ENCODE data around the gene COBL. TPM values are rescaled to one million over a fixed set of nuclear protein-coding genes. Genes with fewer than 3 reads are reported as not detected.

COBL gene
- total RNA-seq, 1 experiment from 2014 or later, result 8.6 TPM

- Histone ChIP-seq H2AFZ (ENCODE audit: low read length) (no peak overlapping the region), H3K27ac (ENCODE audit: low read length) (no peak overlapping the region), H3K9me2 (replicated peaks; ENCODE audit: low read length) (no peaks in the 10 kb centered on the region), H3K27me3 (ENCODE audit: low read length) (no peaks in the 10 kb centered on the region), H4K20me1 (ENCODE audit: low read length) (no peaks in the 10 kb centered on the region), H3K79me2 (ENCODE audit: low read length) (no peaks in the 10 kb centered on the region), H3K4me1 (ENCODE audit: insufficient read depth, low read length) (no peaks in the 10 kb centered on the region), H3K4me2 (ENCODE audit: low read length) (no peak overlapping the region), H3K36me3 (ENCODE audit: low read depth, low read length) (no peaks in the 10 kb centered on the region), H3K9me3 (ENCODE audit: low read length) (no peaks in the 10 kb centered on the region), H3F3A (ENCODE audit: low read length, unreplicated experiment) (no peaks in the 10 kb centered on the region), H3K9ac (ENCODE audit: low read length) (no peak overlapping the region), H3K4me3 (ENCODE audit: low read length) (no peak overlapping the region)
- BruUV-seq (replicated peaks), result no TSS peak
- DNase-seq (no peak), ATAC-seq (no peak)
- CTCF ChIA-PET, result no interaction called here
- POLR2A ChIA-PET (ENCODE audit: unreplicated experiment), result no interaction called here
- no peak for TF ChIP-seq EZH2phosphoT487 (IDR thresholded peaks at IDR 0.05; ENCODE audit: borderline replicate concordance, low read length)
- TF ChIP-seq EZH2 (IDR thresholded peaks at IDR 0.05; ENCODE audit: low read length, unreplicated experiment), result no peak
- no peak for TF ChIP-seq CTCF (conservative IDR thresholded peaks at IDR 0.05; ENCODE audit: low read depth, low read length)
- intact Hi-C loops (cut with micrococcal nuclease), result no loop called here
Measured at GRCh38 chr7:51328351-51328801, 11.8 kb upstream of the COBL start.

GRCh38 chr7:51327287-51327717 lies 10.7 kb upstream of the COBL start:
- H3K4me3 ChIP-seq (ENCODE audit: low read length), result no peak overlapping the region
- H3K4me1 ChIP-seq (ENCODE audit: insufficient read depth, low read length), result no peaks in the 10 kb centered on the region
- H3K9me2 ChIP-seq (replicated peaks; ENCODE audit: low read length), result no peaks in the 10 kb centered on the region
- CTCF ChIA-PET, result no interaction called here
- H3K9ac ChIP-seq (ENCODE audit: low read length), result no peak overlapping the region
- no peaks in the 10 kb centered on the region for H3F3A ChIP-seq (ENCODE audit: low read length, unreplicated experiment)
- H3K4me2 ChIP-seq (ENCODE audit: low read length), result no peak overlapping the region
- H3K27me3 ChIP-seq (ENCODE audit: low read length), result no peaks in the 10 kb centered on the region
- H3K27ac ChIP-seq (ENCODE audit: low read length), result no peak overlapping the region
- POLR2A ChIA-PET (ENCODE audit: unreplicated experiment), result no interaction called here
- ATAC-seq (no peak), DNase-seq (no peak)
- H4K20me1 ChIP-seq (ENCODE audit: low read length), result no peaks in the 10 kb centered on the region
- TF ChIP-seq EZH2phosphoT487 (IDR thresholded peaks at IDR 0.05; ENCODE audit: borderline replicate concordance, low read length), result no peak
- TF ChIP-seq CTCF (conservative IDR thresholded peaks at IDR 0.05; ENCODE audit: low read depth, low read length), result no peak
- no peak for TF ChIP-seq EZH2 (IDR thresholded peaks at IDR 0.05; ENCODE audit: low read length, unreplicated experiment)
- no TSS peak for BruUV-seq (replicated peaks)
- no peaks in the 10 kb centered on the region for H3K79me2 ChIP-seq (ENCODE audit: low read length)
- no peaks in the 10 kb centered on the region for H3K36me3 ChIP-seq (ENCODE audit: low read depth, low read length)
- no peaks in the 10 kb centered on the region for H3K9me3 ChIP-seq (ENCODE audit: low read length)
- intact Hi-C loops (cut with micrococcal nuclease), result no loop called here
- no peak overlapping the region for H2AFZ ChIP-seq (ENCODE audit: low read length)

- Histone ChIP-seq H3K36me3 (ENCODE audit: low read depth, low read length) (no peaks in the 10 kb centered on the region), H3K9ac (ENCODE audit: low read length) (no peak overlapping the region), H3K4me1 (ENCODE audit: insufficient read depth, low read length) (no peaks in the 10 kb centered on the region), H3K9me3 (ENCODE audit: low read length) (no peaks in the 10 kb centered on the region), H3K9me2 (replicated peaks; ENCODE audit: low read length) (no peaks in the 10 kb centered on the region), H3K27ac (ENCODE audit: low read length) (no peak overlapping the region), H4K20me1 (ENCODE audit: low read length) (no peaks in the 10 kb centered on the region), H3K4me2 (ENCODE audit: low read length) (no peak overlapping the region), H3K27me3 (ENCODE audit: low read length) (no peaks in the 10 kb centered on the region), H3K79me2 (ENCODE audit: low read length) (no peaks in the 10 kb centered on the region), H3F3A (ENCODE audit: low read length, unreplicated experiment) (no peaks in the 10 kb centered on the region), H2AFZ (ENCODE audit: low read length) (no peak overlapping the region), H3K4me3 (ENCODE audit: low read length) (no peak overlapping the region)
- POLR2A ChIA-PET (ENCODE audit: unreplicated experiment), result no interaction called here
- intact Hi-C loops (cut with micrococcal nuclease), result no loop called here
- TF ChIP-seq EZH2 (IDR thresholded peaks at IDR 0.05; ENCODE audit: low read length, unreplicated experiment) (no peak), EZH2phosphoT487 (IDR thresholded peaks at IDR 0.05; ENCODE audit: borderline replicate concordance, low read length) (no peak), CTCF (conservative IDR thresholded peaks at IDR 0.05; ENCODE audit: low read depth, low read length) (no peak)
- ATAC-seq (no peak), DNase-seq (no peak)
- CTCF ChIA-PET, result no interaction called here
- no TSS peak for BruUV-seq (replicated peaks)
Measured at GRCh38 chr7:51326656-51327286, 10.2 kb upstream of the COBL start.

Measured in PC-3 (cell line).